GM23338 (cell line): ENCODE results near the gene CIZ1. TPM values are rescaled to one million over a fixed set of nuclear protein-coding genes. Genes with fewer than 3 reads are reported as not detected.

ENCODE experiments used
- ATAC-seq: fragments of 200-7000 bp; cut with Tn5 transposase; 3 replicates; pipeline ENCODE4 v1.9.1; 2020
- DNase-seq: peaks from one replicate; pipeline ENCODE4 v3.0.0-alpha.2; 2015; ENCODE audit warnings: low spot score
- H2AFZ ChIP-seq: fragments of 200-600 bp; sonication (generic); 2 replicates; pipeline ENCODE4 v1.8.0; 2016; ENCODE audit warnings: antibody characterized with exemption, mild to moderate bottlenecking, moderate library complexity
- H3F3A ChIP-seq: fragments of 200-600 bp; sonication (generic); replicated peaks from 2 replicates; pipeline ENCODE4 v1.8.0; 2017; ENCODE audit warnings: antibody characterized with exemption, mixed run types, low read depth
- H3K27ac ChIP-seq: fragments of 200-600 bp; sonication (generic); 2 replicates; pipeline ENCODE4 v1.6.1; 2016; ENCODE audit warnings: low read depth
- H3K27me3 ChIP-seq: fragments of 200-600 bp; sonication (generic); 2 replicates; pipeline ENCODE4 v1.8.0; 2016; ENCODE audit warnings: mild to moderate bottlenecking, mixed run types, moderate library complexity; ENCODE audit not compliant: insufficient read depth
- H3K36me3 ChIP-seq: fragments of 200-600 bp; sonication (generic); 2 replicates; pipeline ENCODE4 v1.8.0; 2016; ENCODE audit warnings: mild to moderate bottlenecking; ENCODE audit not compliant: insufficient read depth
- H3K4me1 ChIP-seq: fragments of 200-600 bp; sonication (generic); 2 replicates; pipeline ENCODE4 v1.8.0; 2016; ENCODE audit warnings: mild to moderate bottlenecking, moderate library complexity; ENCODE audit not compliant: insufficient read depth
- H3K4me2 ChIP-seq: fragments of 200-600 bp; sonication (generic); 2 replicates; pipeline ENCODE4 v1.7.1; 2017; ENCODE audit warnings: mixed run types
- H3K4me3 ChIP-seq: fragments of 200-600 bp; sonication (generic); 2 replicates; pipeline ENCODE4 v1.6.1; 2016; ENCODE audit warnings: mixed run types
- H3K79me2 ChIP-seq: fragments of 200-600 bp; sonication (generic); replicated peaks from 2 replicates; pipeline ENCODE4 v1.8.0; 2017; ENCODE audit warnings: mild to moderate bottlenecking; ENCODE audit not compliant: insufficient read depth
- H3K9me2 ChIP-seq: fragments of 200-600 bp; sonication (generic); 2 replicates; pipeline ENCODE4 v1.8.0; 2017; ENCODE audit not compliant: insufficient read depth
- H4K20me1 ChIP-seq: fragments of 200-600 bp; sonication (generic); replicated peaks from 2 replicates; pipeline ENCODE4 v1.8.0; 2017; ENCODE audit warnings: mild to moderate bottlenecking; ENCODE audit not compliant: insufficient read depth
- H3K27ac Mint-ChIP-seq: 2 replicates; pipeline ENCODE4 v1.8.0; 2020; ENCODE audit warnings: inconsistent platforms, mild to moderate bottlenecking, moderate library complexity, mixed read lengths
- H3K27me3 Mint-ChIP-seq: 3 replicates; pipeline ENCODE4 v1.8.0; 2022; ENCODE audit warnings: low read depth, mild to moderate bottlenecking, moderate library complexity, mixed read lengths, inconsistent platforms; ENCODE audit not compliant: insufficient read depth, poor library complexity
- H3K36me3 Mint-ChIP-seq: 3 replicates; pipeline ENCODE4 v1.8.0; 2021; ENCODE audit warnings: low read depth, mild to moderate bottlenecking, inconsistent platforms, moderate library complexity, mixed read lengths
- H3K4me1 Mint-ChIP-seq: 3 replicates; pipeline ENCODE4 v1.8.0; 2020; ENCODE audit warnings: mild to moderate bottlenecking, inconsistent platforms, mixed read lengths
- H3K4me3 Mint-ChIP-seq: 3 replicates; pipeline ENCODE4 v1.8.0; 2021; ENCODE audit warnings: moderate library complexity, mild to moderate bottlenecking, inconsistent platforms, mixed read lengths
- H3K9me3 Mint-ChIP-seq: 3 replicates; pipeline ENCODE4 v1.8.0; 2020; ENCODE audit warnings: moderate library complexity, mild to moderate bottlenecking, inconsistent platforms, mixed read lengths
- CREB1 ChIP-seq: fragments of 250-450 bp; sonication (Bioruptor Pico); IDR thresholded peaks from 2 replicates; pipeline ENCODE4 v1.5.0; 2020; ENCODE audit warnings: low read depth, mild to moderate bottlenecking, moderate library complexity
- EZH2phosphoT487 ChIP-seq: fragments of 200-600 bp; sonication (generic); IDR thresholded peaks from one replicate; pipeline ENCODE4 v1.8.1; 2018; ENCODE audit warnings: antibody characterized with exemption; ENCODE audit not compliant: unreplicated experiment
- JUNB ChIP-seq: IDR thresholded peaks from one replicate; pipeline ENCODE4 v1.6.1; 2016; ENCODE audit warnings: antibody characterized with exemption; ENCODE audit not compliant: unreplicated experiment
- NANOG ChIP-seq: IDR thresholded peaks from 2 replicates; pipeline ENCODE4 v1.6.1; 2016; ENCODE audit warnings: antibody characterized with exemption, borderline replicate concordance
- POLR2AphosphoS5 ChIP-seq: IDR thresholded peaks from 2 replicates; pipeline ENCODE4 v1.6.1; 2016; ENCODE audit warnings: antibody characterized with exemption, low read depth
- STAT1 ChIP-seq: IDR thresholded peaks from one replicate; pipeline ENCODE4 v1.6.1; 2016; ENCODE audit warnings: antibody characterized with exemption; ENCODE audit not compliant: unreplicated experiment
- ZNF331 ChIP-seq: fragments of 250-450 bp; sonication (Bioruptor Pico); IDR thresholded peaks from 2 replicates; pipeline ENCODE4 v1.5.0; 2020; ENCODE audit warnings: low read depth, mild to moderate bottlenecking, moderate library complexity
- polyA plus RNA-seq: library from polyadenylated mRNA; unstranded; fragments of >200 nt; fragmentation: Nextera tagmentation; extraction: Ambion mirVana; gene quantifications from 2 replicates; pipeline ENCODE4 v1.2.1, GENCODE V29; 2016
- total RNA-seq: library from RNA; depleted of rRNA; stranded (reverse); fragments of >200 nt; shearing (Covaris generic); gene quantifications from 2 replicates; pipeline ENCODE4 v1.2.3, GENCODE V29; 2014
- TF ChIP-seq, protein P1 (sequence below): IDR thresholded peaks from 2 replicates; pipeline ENCODE4 v1.6.1; 2016; ENCODE audit warnings: antibody characterized with exemption
- TF ChIP-seq, protein P2 (sequence below): IDR thresholded peaks from one replicate; pipeline ENCODE4 v1.6.1; 2018; ENCODE audit warnings: antibody characterized with exemption; ENCODE audit not compliant: unreplicated experiment
- TF ChIP-seq, protein P3 (sequence below): fragments of 250-450 bp; sonication (Bioruptor Pico); IDR thresholded peaks from 2 replicates; pipeline ENCODE4 v1.5.0; 2020; ENCODE audit warnings: mild to moderate bottlenecking, moderate library complexity

The CIZ1 gene
- total and polyA plus RNA-seq, 2 experiments from 2014 or later: 49.6 to 61.4 TPM

DNA sequence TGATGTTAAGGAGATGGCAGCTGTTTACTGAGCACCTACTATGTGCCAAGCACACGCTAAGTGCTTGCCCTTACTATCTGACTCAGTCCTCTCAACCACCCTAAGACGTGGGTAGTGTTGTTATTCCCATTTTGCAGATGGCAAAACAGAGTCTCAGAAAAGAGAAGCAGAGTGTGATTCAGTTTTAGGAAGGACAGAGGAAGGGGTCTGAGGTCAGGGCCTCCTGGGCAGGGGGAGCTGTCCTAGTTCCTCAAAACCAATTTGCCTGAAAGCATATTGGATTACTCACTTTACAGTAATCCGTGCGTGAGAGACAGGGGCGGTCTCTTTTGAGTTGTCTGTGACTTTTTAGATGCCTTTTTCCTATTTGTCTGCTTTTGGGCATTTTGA, 35.0 kb upstream of the CIZ1 start:
- no peak for TF ChIP-seq STAT1
- TF ChIP-seq CREB1: no peak
- no peak for TF ChIP-seq JUNB
- TF ChIP-seq, protein P1, sequence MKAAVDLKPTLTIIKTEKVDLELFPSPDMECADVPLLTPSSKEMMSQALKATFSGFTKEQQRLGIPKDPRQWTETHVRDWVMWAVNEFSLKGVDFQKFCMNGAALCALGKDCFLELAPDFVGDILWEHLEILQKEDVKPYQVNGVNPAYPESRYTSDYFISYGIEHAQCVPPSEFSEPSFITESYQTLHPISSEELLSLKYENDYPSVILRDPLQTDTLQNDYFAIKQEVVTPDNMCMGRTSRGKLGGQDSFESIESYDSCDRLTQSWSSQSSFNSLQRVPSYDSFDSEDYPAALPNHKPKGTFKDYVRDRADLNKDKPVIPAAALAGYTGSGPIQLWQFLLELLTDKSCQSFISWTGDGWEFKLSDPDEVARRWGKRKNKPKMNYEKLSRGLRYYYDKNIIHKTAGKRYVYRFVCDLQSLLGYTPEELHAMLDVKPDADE: no peak
- no peak for TF ChIP-seq ZNF331 (CRISPR knock-in tag)
- H3K79me2 ChIP-seq: no peaks in the 10 kb centered on the region
- no peaks in the 10 kb centered on the region; the same call in 1 of the 2 replicates for H4K20me1 ChIP-seq
- H3K36me3 ChIP-seq: 0 out of 2 replicates have a peak, but pooled peaks cover under 1% of the 10 kb centered on the region
- DNase-seq: no peak
- no peak for ATAC-seq
- Mint-ChIP-seq H3K4me3 (no peak overlapping the region), H3K4me1 (no peaks in the 10 kb centered on the region), H3K27ac (no peak overlapping the region), H3K9me3 (no peaks in the 10 kb centered on the region), H3K27me3 (peaks cover 7% of the 10 kb centered on the region), H3K36me3 (peaks cover 11% of the 10 kb centered on the region)
- H3K27ac ChIP-seq: no peak overlapping the region
- H2AFZ ChIP-seq: no peak overlapping the region
- no peaks in the 10 kb centered on the region for H3K4me1 ChIP-seq
- no peak overlapping the region for H3K4me2 ChIP-seq
- peaks cover 3% of the 10 kb centered on the region; the same call in 1 of the 2 replicates for H3F3A ChIP-seq
- H3K4me3 ChIP-seq: no peak overlapping the region
- no peaks in the 10 kb centered on the region for H3K9me2 ChIP-seq
- no peaks in the 10 kb centered on the region for H3K27me3 ChIP-seq

DNA sequence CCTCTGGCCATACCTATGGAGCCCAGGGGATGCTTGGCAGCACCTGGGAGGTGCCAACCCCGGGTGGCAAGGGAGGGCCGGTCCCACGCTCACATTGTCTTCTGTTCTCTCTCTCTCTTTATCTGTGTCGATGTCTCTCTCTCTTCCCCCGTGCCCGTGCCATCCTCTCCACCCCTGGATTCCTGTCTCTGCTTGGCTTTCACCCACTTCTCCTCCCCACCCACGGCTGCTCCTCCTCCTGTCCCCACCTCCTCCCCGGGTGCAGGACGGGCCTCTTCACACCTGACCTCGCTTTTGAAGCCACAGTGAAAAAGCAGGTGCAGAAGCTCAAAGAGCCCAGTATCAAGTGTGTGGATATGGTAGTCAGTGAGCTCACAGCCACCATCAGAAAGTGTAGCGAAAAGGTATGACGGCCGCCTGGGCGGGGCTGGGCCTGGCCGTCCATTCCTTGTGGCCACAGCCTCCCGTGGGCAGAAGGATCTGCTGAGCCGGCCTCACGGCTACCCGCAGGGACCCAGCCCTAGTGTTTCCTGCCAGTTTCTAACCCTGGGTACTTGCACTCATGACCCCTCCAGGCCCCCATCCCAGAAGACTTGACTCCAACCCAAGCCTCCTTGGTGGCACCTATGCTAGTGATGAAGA, 34.5 kb upstream of the CIZ1 start:
- Histone ChIP-seq H3K79me2 (no peaks in the 10 kb centered on the region), H3K9me2 (no peaks in the 10 kb centered on the region), H3K36me3 (0 out of 2 replicates have a peak, but pooled peaks cover 5% of the 10 kb centered on the region), H2AFZ (no peak overlapping the region), H3K4me3 (no peak overlapping the region), H4K20me1 (no peaks in the 10 kb centered on the region; the same call in 1 of the 2 replicates), H3K4me1 (no peaks in the 10 kb centered on the region), H3K27ac (no peak overlapping the region), H3K27me3 (no peaks in the 10 kb centered on the region), H3F3A (peaks cover 3% of the 10 kb centered on the region; the same call in 1 of the 2 replicates), H3K4me2 (no peak overlapping the region)
- ATAC-seq (no peak), DNase-seq (no peak)
- Mint-ChIP-seq H3K27me3 (peaks cover 7% of the 10 kb centered on the region), H3K27ac (no peak overlapping the region), H3K9me3 (no peaks in the 10 kb centered on the region), H3K36me3 (peaks cover 12% of the 10 kb centered on the region), H3K4me3 (no peak overlapping the region), H3K4me1 (no peaks in the 10 kb centered on the region)
- TF ChIP-seq NANOG (no peak), ZNF331 (CRISPR knock-in tag) (no peak), POLR2AphosphoS5 (no peak), CREB1 (no peak), EZH2phosphoT487 (no peak)
- TF ChIP-seq, protein P2, sequence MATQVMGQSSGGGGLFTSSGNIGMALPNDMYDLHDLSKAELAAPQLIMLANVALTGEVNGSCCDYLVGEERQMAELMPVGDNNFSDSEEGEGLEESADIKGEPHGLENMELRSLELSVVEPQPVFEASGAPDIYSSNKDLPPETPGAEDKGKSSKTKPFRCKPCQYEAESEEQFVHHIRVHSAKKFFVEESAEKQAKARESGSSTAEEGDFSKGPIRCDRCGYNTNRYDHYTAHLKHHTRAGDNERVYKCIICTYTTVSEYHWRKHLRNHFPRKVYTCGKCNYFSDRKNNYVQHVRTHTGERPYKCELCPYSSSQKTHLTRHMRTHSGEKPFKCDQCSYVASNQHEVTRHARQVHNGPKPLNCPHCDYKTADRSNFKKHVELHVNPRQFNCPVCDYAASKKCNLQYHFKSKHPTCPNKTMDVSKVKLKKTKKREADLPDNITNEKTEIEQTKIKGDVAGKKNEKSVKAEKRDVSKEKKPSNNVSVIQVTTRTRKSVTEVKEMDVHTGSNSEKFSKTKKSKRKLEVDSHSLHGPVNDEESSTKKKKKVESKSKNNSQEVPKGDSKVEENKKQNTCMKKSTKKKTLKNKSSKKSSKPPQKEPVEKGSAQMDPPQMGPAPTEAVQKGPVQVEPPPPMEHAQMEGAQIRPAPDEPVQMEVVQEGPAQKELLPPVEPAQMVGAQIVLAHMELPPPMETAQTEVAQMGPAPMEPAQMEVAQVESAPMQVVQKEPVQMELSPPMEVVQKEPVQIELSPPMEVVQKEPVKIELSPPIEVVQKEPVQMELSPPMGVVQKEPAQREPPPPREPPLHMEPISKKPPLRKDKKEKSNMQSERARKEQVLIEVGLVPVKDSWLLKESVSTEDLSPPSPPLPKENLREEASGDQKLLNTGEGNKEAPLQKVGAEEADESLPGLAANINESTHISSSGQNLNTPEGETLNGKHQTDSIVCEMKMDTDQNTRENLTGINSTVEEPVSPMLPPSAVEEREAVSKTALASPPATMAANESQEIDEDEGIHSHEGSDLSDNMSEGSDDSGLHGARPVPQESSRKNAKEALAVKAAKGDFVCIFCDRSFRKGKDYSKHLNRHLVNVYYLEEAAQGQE: no peak
- TF ChIP-seq, protein P3, sequence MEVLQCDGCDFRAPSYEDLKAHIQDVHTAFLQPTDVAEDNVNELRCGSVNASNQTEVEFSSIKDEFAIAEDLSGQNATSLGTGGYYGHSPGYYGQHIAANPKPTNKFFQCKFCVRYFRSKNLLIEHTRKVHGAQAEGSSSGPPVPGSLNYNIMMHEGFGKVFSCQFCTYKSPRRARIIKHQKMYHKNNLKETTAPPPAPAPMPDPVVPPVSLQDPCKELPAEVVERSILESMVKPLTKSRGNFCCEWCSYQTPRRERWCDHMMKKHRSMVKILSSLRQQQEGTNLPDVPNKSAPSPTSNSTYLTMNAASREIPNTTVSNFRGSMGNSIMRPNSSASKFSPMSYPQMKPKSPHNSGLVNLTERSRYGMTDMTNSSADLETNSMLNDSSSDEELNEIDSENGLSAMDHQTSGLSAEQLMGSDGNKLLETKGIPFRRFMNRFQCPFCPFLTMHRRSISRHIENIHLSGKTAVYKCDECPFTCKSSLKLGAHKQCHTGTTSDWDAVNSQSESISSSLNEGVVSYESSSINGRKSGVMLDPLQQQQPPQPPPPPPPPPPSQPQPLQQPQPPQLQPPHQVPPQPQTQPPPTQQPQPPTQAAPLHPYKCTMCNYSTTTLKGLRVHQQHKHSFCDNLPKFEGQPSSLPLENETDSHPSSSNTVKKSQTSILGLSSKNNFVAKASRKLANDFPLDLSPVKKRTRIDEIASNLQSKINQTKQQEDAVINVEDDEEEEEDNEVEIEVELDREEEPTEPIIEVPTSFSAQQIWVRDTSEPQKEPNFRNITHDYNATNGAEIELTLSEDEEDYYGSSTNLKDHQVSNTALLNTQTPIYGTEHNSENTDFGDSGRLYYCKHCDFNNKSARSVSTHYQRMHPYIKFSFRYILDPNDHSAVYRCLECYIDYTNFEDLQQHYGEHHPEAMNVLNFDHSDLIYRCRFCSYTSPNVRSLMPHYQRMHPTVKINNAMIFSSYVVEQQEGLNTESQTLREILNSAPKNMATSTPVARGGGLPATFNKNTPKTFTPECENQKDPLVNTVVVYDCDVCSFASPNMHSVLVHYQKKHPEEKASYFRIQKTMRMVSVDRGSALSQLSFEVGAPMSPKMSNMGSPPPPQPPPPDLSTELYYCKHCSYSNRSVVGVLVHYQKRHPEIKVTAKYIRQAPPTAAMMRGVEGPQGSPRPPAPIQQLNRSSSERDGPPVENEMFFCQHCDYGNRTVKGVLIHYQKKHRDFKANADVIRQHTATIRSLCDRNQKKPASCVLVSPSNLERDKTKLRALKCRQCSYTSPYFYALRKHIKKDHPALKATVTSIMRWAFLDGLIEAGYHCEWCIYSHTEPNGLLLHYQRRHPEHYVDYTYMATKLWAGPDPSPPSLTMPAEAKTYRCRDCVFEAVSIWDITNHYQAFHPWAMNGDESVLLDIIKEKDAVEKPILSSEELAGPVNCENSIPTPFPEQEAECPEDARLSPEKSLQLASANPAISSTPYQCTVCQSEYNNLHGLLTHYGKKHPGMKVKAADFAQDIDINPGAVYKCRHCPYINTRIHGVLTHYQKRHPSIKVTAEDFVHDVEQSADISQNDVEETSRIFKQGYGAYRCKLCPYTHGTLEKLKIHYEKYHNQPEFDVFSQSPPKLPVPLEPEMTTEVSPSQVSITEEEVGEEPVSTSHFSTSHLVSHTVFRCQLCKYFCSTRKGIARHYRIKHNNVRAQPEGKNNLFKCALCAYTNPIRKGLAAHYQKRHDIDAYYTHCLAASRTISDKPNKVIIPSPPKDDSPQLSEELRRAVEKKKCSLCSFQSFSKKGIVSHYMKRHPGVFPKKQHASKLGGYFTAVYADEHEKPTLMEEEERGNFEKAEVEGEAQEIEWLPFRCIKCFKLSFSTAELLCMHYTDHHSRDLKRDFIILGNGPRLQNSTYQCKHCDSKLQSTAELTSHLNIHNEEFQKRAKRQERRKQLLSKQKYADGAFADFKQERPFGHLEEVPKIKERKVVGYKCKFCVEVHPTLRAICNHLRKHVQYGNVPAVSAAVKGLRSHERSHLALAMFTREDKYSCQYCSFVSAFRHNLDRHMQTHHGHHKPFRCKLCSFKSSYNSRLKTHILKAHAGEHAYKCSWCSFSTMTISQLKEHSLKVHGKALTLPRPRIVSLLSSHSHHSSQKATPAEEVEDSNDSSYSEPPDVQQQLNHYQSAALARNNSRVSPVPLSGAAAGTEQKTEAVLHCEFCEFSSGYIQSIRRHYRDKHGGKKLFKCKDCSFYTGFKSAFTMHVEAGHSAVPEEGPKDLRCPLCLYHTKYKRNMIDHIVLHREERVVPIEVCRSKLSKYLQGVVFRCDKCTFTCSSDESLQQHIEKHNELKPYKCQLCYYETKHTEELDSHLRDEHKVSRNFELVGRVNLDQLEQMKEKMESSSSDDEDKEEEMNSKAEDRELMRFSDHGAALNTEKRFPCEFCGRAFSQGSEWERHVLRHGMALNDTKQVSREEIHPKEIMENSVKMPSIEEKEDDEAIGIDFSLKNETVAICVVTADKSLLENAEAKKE: no peak
